ENCODE results near the gene OPRM1. TPM values are rescaled to one million over a fixed set of nuclear protein-coding genes. Genes with fewer than 3 reads are reported as not detected.

The OPRM1 gene
- total and polyA plus RNA-seq, 4 donors = not detected

- TF ChIP-seq RAD21 (IDR thresholded peaks at IDR 0.05) (no peak), MAX (IDR thresholded peaks at IDR 0.05) (no peak), HNF4G (IDR thresholded peaks at IDR 0.05) (no peak), ATF3 (IDR thresholded peaks at IDR 0.05) (no peak), JUND (IDR thresholded peaks at IDR 0.05) (no peak), GABPA (IDR thresholded peaks at IDR 0.05 in 1 of 2, conservative IDR thresholded peaks at IDR 0.05 in 1 of 2) (no peak), CTCF (IDR thresholded peaks at IDR 0.05; ENCODE audit: low read depth, low read length, missing input control) (no peak), RXRA (IDR thresholded peaks at IDR 0.05) (no peak)
These were observed 74.4 kb downstream of the OPRM1 start (continued) for GRCh38 chr6:154113392-154113791.

GRCh38 chr6:154117485-154117884, 78.4 kb downstream of the OPRM1 start:
- Histone ChIP-seq H3K27me3 (ENCODE audit: control insufficient read depth in 4 of 4, insufficient read depth in 4 of 4, low read length in 3 of 4) (no peaks in the 10 kb centered on the region), H3K9me3 (ENCODE audit: control insufficient read depth in 4 of 4, low read length in 3 of 4) (peaks cover 0 to 7% (median 0%) of the 10 kb centered on the region in 4 donors), H3K9ac (ENCODE audit: low read depth in 1 of 2, low read length in 2 of 2) (no peak overlapping the region), H3K4me3 (ENCODE audit: low read depth in 1 of 3, low read length in 3 of 3) (no peak overlapping the region), H3K27ac (ENCODE audit: low read depth in 1 of 2, low read length in 2 of 2) (no peak overlapping the region), H3K36me3 (ENCODE audit: control insufficient read depth in 4 of 4, insufficient read depth in 3 of 4, low read depth in 1 of 4, low read length in 3 of 4) (no peaks in the 10 kb centered on the region), H3K4me1 (ENCODE audit: control insufficient read depth in 4 of 4, insufficient read depth in 4 of 4, low read length in 3 of 4) (no peaks in the 10 kb centered on the region)
- 60% methylated on average over 4 of the region's 4 CpGs for WGBS
- no peak for DNase-seq (ENCODE audit: low spot score)
- TF ChIP-seq FOXA2 (IDR thresholded peaks at IDR 0.05) = no peak
- TF ChIP-seq JUND (IDR thresholded peaks at IDR 0.05) = no peak
- TF ChIP-seq NR2F2 (IDR thresholded peaks at IDR 0.05) = no peak
- TF ChIP-seq ZBTB33 (IDR thresholded peaks at IDR 0.05) = no peak
- TF ChIP-seq RXRA (IDR thresholded peaks at IDR 0.05) = no peak
- no peak for TF ChIP-seq RAD21 (IDR thresholded peaks at IDR 0.05)
- no peak for TF ChIP-seq FOXA1 (IDR thresholded peaks at IDR 0.05)
- no peak for TF ChIP-seq REST (IDR thresholded peaks at IDR 0.05)
- no peak for TF ChIP-seq GABPA (IDR thresholded peaks at IDR 0.05 in 1 of 2, conservative IDR thresholded peaks at IDR 0.05 in 1 of 2)
- TF ChIP-seq SP1 (IDR thresholded peaks at IDR 0.05) = no peak
- no peak for TF ChIP-seq TAF1 (conservative IDR thresholded peaks at IDR 0.05)
- TF ChIP-seq CTCF (IDR thresholded peaks at IDR 0.05; ENCODE audit: low read depth, low read length, missing input control) = no peak
- no peak for TF ChIP-seq YY1 (IDR thresholded peaks at IDR 0.05)
- TF ChIP-seq ATF3 (IDR thresholded peaks at IDR 0.05) = no peak
- no peak for TF ChIP-seq MAX (IDR thresholded peaks at IDR 0.05)
- no peak for TF ChIP-seq HNF4A (conservative IDR thresholded peaks at IDR 0.05)
- no peak for TF ChIP-seq EGR1 (IDR thresholded peaks at IDR 0.05; ENCODE audit: low read depth in 2 of 2)

Measured in liver (tissue), 9 donors.